Neural progenitor cell (in vitro differentiated cells): ENCODE data around the gene ANKRD12. TPM values are rescaled to one million over a fixed set of nuclear protein-coding genes. Genes with fewer than 3 reads are reported as not detected.

Experiments
- DNase-seq: peaks from one replicate; pipeline ENCODE4 v3.0.0-alpha.2; 2016; ENCODE audit warnings: low spot score
- H2AFZ ChIP-seq: fragments of 200-600 bp; sonication (generic); replicated peaks from 2 replicates; pipeline ENCODE4 v1.6.1; 2016; ENCODE audit warnings: antibody characterized with exemption
- H3F3A ChIP-seq: fragments of 200-600 bp; sonication (generic); 2 replicates; pipeline ENCODE4 v1.6.1; 2016; ENCODE audit warnings: antibody characterized with exemption, low read depth
- H3K27ac ChIP-seq: fragments of 200-600 bp; sonication (generic); 2 replicates; pipeline ENCODE4 v1.5.1; 2016; ENCODE audit warnings: mild to moderate bottlenecking
- H3K27me3 ChIP-seq: fragments of 200-600 bp; sonication (generic); 2 replicates; pipeline ENCODE4 v1.6.1; 2016; ENCODE audit warnings: mild to moderate bottlenecking, moderate library complexity
- H3K36me3 ChIP-seq: fragments of 200-600 bp; sonication (generic); 2 replicates; pipeline ENCODE4 v1.5.1; 2016
- H3K4me1 ChIP-seq: fragments of 200-600 bp; sonication (generic); 2 replicates; pipeline ENCODE4 v1.6.1; 2016; ENCODE audit warnings: mixed run types
- H3K4me2 ChIP-seq: fragments of 200-600 bp; sonication (generic); 2 replicates; pipeline ENCODE4 v1.6.1; 2016
- H3K4me3 ChIP-seq: fragments of 200-600 bp; sonication (generic); 2 replicates; pipeline ENCODE4 v1.5.1; 2016
- H3K79me2 ChIP-seq: fragments of 200-600 bp; sonication (generic); 2 replicates; pipeline ENCODE4 v1.6.1; 2016; ENCODE audit warnings: low read depth
- H3K9ac ChIP-seq: fragments of 200-600 bp; sonication (generic); 2 replicates; pipeline ENCODE4 v1.6.1; 2016
- H3K9me3 ChIP-seq: fragments of 200-600 bp; sonication (generic); 2 replicates; pipeline ENCODE4 v1.5.1; 2016; ENCODE audit warnings: low read depth
- H4K20me1 ChIP-seq: fragments of 200-600 bp; sonication (generic); 2 replicates; pipeline ENCODE4 v1.6.1; 2016; ENCODE audit warnings: low read depth
- H3K27ac Mint-ChIP-seq: 3 replicates; pipeline ENCODE4 v1.8.0; 2021; ENCODE audit warnings: mixed read lengths
- H3K27me3 Mint-ChIP-seq: 2 replicates; pipeline ENCODE4 v1.8.0; 2022; ENCODE audit warnings: low read depth, mild to moderate bottlenecking, inconsistent platforms, moderate library complexity, mixed read lengths; ENCODE audit not compliant: insufficient read depth
- H3K36me3 Mint-ChIP-seq: 3 replicates; pipeline ENCODE4 v1.8.0; 2021; ENCODE audit warnings: mixed read lengths
- H3K4me1 Mint-ChIP-seq: 3 replicates; pipeline ENCODE4 v1.8.0; 2021; ENCODE audit warnings: mixed read lengths
- H3K4me3 Mint-ChIP-seq: 3 replicates; pipeline ENCODE4 v1.8.0; 2021; ENCODE audit warnings: mild to moderate bottlenecking, moderate library complexity, mixed read lengths
- H3K9me3 Mint-ChIP-seq: 3 replicates; pipeline ENCODE4 v1.8.0; 2020; ENCODE audit warnings: mixed read lengths
- EZH2 ChIP-seq: fragments of 200-600 bp; sonication (generic); IDR thresholded peaks from 2 replicates; pipeline ENCODE4 v1.6.1; 2017; ENCODE audit warnings: antibody characterized with exemption, mild to moderate bottlenecking, moderate library complexity
- EZH2phosphoT487 ChIP-seq: fragments of 200-600 bp; sonication (generic); IDR thresholded peaks from 2 replicates; pipeline ENCODE4 v1.6.1; 2017; ENCODE audit warnings: antibody characterized with exemption
- total RNA-seq: library from RNA; depleted of rRNA; stranded (reverse); fragments of >200 nt; gene quantifications from 2 replicates; pipeline ENCODE4 v1.2.3, GENCODE V29; 2015; ENCODE audit warnings: low replicate concordance
- TF ChIP-seq, protein P1 (sequence below): fragments of 200-600 bp; sonication (generic); IDR thresholded peaks from 2 replicates; pipeline ENCODE4 v1.5.1; 2017; ENCODE audit warnings: antibody characterized with exemption, mild to moderate bottlenecking

ANKRD12 gene
- total RNA-seq, 1 donor from 2014 or later: 38.2 TPM

DNA sequence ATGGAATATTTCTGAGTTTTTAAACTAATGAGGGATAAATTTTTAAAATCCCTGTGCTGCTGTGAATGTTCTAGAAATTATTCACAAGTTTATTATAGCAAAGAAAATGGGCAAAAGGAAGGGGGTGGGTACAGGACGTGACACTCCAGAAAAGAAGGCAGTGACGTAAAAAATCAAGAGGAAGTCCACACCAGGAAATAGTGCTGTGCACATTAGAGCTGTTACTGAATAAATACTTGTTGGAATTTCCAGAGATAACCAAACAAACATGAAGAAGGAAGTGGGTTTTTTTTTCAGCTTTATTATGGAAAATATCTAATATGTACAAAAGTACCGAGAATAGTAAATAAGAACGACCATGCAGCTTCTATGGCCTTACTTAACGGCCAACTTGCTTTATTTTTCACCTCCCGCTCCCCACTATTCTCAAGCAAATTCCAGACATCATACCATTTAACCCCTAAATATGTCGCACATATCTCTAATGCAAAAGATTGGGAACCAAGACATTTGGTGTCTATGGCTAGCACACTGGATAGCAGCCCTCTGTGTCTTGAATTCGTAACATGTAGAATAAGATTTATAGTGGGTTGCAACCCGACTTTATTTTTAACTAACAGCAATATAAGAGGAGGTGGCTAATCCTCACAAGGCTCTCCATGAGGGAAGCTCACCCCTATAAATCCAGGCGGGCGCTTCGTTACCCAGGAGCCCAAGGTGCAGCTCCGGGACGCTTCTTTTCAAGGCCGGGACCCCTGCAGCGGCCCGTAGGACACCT is 34.7 kb upstream of the ANKRD12 start:
- peaks cover 2% of the 10 kb centered on the region for H3K36me3 Mint-ChIP-seq
- no peaks in the 10 kb centered on the region for H3K9me3 ChIP-seq
- peaks cover 21% of the 10 kb centered on the region for H3F3A ChIP-seq
- no peaks in the 10 kb centered on the region for H3K27me3 Mint-ChIP-seq
- H3K9me3 Mint-ChIP-seq: no peaks in the 10 kb centered on the region
- peak overlapping the region; percentile 35 for H2AFZ ChIP-seq
- H3K4me3 Mint-ChIP-seq: peak overlapping the region; percentile 96
- peak overlapping the region; percentile 75 for H3K4me3 ChIP-seq
- H3K27me3 ChIP-seq: no peaks in the 10 kb centered on the region
- peaks cover 45% of the 10 kb centered on the region for H3K4me1 ChIP-seq
- peak overlapping the region; percentile 93 for H3K4me2 ChIP-seq
- DNase-seq: no peak
- H4K20me1 ChIP-seq: peaks cover 39% of the 10 kb centered on the region
- peaks cover 55% of the 10 kb centered on the region for H3K4me1 Mint-ChIP-seq
- peak overlapping the region; percentile 67 for H3K27ac Mint-ChIP-seq
- H3K79me2 ChIP-seq: peaks cover 44% of the 10 kb centered on the region
- no peak overlapping the region for H3K27ac ChIP-seq
- TF ChIP-seq EZH2phosphoT487: no peak
- TF ChIP-seq EZH2: no peak
- TF ChIP-seq, protein P1, sequence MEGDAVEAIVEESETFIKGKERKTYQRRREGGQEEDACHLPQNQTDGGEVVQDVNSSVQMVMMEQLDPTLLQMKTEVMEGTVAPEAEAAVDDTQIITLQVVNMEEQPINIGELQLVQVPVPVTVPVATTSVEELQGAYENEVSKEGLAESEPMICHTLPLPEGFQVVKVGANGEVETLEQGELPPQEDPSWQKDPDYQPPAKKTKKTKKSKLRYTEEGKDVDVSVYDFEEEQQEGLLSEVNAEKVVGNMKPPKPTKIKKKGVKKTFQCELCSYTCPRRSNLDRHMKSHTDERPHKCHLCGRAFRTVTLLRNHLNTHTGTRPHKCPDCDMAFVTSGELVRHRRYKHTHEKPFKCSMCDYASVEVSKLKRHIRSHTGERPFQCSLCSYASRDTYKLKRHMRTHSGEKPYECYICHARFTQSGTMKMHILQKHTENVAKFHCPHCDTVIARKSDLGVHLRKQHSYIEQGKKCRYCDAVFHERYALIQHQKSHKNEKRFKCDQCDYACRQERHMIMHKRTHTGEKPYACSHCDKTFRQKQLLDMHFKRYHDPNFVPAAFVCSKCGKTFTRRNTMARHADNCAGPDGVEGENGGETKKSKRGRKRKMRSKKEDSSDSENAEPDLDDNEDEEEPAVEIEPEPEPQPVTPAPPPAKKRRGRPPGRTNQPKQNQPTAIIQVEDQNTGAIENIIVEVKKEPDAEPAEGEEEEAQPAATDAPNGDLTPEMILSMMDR: no peak
- no peaks in the 10 kb centered on the region for H3K36me3 ChIP-seq
- H3K9ac ChIP-seq: peak overlapping the region; percentile 3

DNA sequence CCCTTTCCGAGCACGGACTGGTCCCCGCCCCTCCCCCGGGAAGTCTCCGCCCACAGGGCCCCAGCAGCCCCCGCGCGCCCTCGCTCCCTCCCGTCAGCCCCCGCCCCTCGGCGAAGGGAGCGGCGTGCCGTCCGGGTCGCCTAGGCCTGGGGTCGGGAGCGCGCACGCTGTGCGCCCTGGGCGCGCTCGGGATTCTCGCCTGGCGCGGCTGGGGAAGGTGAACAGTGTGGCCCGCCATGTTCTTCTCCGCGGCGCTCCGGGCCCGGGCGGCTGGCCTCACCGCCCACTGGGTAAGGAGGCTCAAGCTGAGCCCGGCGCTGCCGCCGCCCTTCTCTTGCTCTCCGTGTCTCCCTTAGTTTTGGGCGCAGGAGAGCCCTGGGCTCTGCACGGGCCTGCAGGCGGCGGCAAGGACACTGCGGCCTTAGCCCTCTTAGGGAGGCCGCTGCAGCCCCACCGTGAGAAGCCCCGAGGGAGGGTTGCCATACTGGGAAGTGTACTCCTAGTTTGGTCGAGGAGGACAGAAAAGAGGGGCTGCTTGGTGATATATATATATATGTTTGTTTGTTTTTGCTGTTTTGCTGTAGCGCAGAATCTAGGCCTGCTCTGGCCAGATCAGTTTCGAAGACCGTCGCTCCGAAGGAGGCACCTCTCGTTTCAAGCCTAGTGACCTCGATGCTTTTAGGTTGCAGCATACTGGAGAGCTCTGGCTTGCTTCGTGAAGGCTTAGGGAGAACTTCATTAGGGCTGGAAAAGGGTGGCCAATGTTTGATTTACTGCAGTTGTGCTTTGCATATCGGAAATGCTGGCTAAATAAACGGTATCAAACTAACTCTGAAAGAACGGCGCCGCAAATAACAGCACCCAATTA is 33.8 kb upstream of the ANKRD12 start, which contains the start of gene NDUFV2:
Gene NDUFV2, plus strand, starts transcription at position 192 of the 868 bp plus-strand sequence. Its CDS starts 45 bp downstream, at position 237.
- peak within 1 kb of the TSS; percentile 93 for H3K4me2 ChIP-seq
- Mint-ChIP-seq H3K36me3 (peaks cover 2% of the 10 kb centered on the region), H3K27ac (peak within 1 kb of the TSS; percentile 96)

DNA sequence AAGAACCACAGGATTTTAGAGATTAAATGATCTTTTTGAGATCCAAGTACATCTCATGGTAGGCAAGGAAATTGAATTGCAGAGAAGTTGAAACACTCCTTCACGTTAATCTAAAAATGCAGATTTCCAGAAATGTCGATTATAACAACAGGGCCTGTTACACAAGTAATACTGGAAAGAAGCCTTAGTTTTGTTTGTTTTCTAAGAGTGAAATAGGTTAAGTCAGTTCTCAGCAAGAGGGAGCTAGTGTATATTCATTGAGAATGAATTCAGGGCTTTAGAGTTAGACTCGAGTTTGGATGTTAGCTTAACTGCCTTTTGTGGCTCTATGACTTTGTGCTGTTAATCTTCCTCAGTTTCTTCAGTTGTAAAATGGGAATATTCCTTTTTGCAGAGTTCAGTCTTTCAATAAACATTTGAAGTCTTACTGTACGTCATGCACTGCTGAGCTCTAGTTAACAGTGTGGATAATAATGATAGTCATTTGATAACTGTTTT is 33.2 kb upstream of the ANKRD12 start:
- H3K4me3 Mint-ChIP-seq: peak overlapping the region; percentile 96
- H3K4me3 ChIP-seq: peak overlapping the region; percentile 75
- H3K36me3 Mint-ChIP-seq: peaks cover 2% of the 10 kb centered on the region
- H3K9me3 Mint-ChIP-seq: no peaks in the 10 kb centered on the region
- peaks cover 54% of the 10 kb centered on the region for H4K20me1 ChIP-seq
- H3K9me3 ChIP-seq: no peaks in the 10 kb centered on the region
- peak overlapping the region; percentile 81 for H3K9ac ChIP-seq
- no peak for DNase-seq
- peaks cover 29% of the 10 kb centered on the region for H3F3A ChIP-seq
- H3K36me3 ChIP-seq: no peaks in the 10 kb centered on the region
- peak overlapping the region; percentile 93 for H3K4me2 ChIP-seq
- H3K27ac Mint-ChIP-seq: peak overlapping the region; percentile 96
- TF ChIP-seq EZH2: no peak
- H3K79me2 ChIP-seq: peaks cover 59% of the 10 kb centered on the region
- peaks cover 54% of the 10 kb centered on the region for H3K4me1 ChIP-seq
- H3K27me3 ChIP-seq: no peaks in the 10 kb centered on the region
- H2AFZ ChIP-seq: no peak overlapping the region
- H3K27ac ChIP-seq: peak overlapping the region; percentile 84
- H3K27me3 Mint-ChIP-seq: no peaks in the 10 kb centered on the region
- peaks cover 61% of the 10 kb centered on the region for H3K4me1 Mint-ChIP-seq

More for the DNA sequence above, 33.8 kb upstream of the ANKRD12 start, which contains the start of gene NDUFV2:
- Histone ChIP-seq H3K27ac (peak within 1 kb of the TSS; percentile 84), H3K27me3 (no peaks in the 10 kb centered on the region), H3K9ac (peak within 1 kb of the TSS; percentile 81), H3K79me2 (peaks cover 52% of the 10 kb centered on the region), H3K4me1 (peaks cover 48% of the 10 kb centered on the region), H4K20me1 (peaks cover 47% of the 10 kb centered on the region), H3F3A (peaks cover 29% of the 10 kb centered on the region), H3K36me3 (no peaks in the 10 kb centered on the region), H3K9me3 (no peaks in the 10 kb centered on the region), H2AFZ (peak within 1 kb of the TSS; percentile 35), H3K4me3 (peak within 1 kb of the TSS; percentile 75)
- Mint-ChIP-seq H3K4me1 (peaks cover 57% of the 10 kb centered on the region), H3K4me3 (peak within 1 kb of the TSS; percentile 96), H3K9me3 (no peaks in the 10 kb centered on the region), H3K27me3 (no peaks in the 10 kb centered on the region)
- TF ChIP-seq, protein P1: no peak
- no peak for TF ChIP-seq EZH2phosphoT487
- TF ChIP-seq EZH2: no peak
- peak; percentile 98 for DNase-seq
